GM21423 (cell line): ENCODE measurements around the gene NTN5.
"Not testable (repeated sequence)": the region's sequence is repeated elsewhere in the genome, so short reads cannot be mapped to it uniquely, and the experiment has no call there.

Experiments
- ATAC-seq: cut with Tn5 transposase; IDR thresholded peaks from one replicate; pipeline ENCODE4 v1.9.1; 2021; ENCODE audit warnings: mild to moderate bottlenecking, moderate library complexity; ENCODE audit not compliant: unreplicated experiment

NTN5 gene

GRCh38 chr19:48670699-48671445 is 1.9 kb downstream of the NTN5 start:
- no peak for ATAC-seq

DNA sequence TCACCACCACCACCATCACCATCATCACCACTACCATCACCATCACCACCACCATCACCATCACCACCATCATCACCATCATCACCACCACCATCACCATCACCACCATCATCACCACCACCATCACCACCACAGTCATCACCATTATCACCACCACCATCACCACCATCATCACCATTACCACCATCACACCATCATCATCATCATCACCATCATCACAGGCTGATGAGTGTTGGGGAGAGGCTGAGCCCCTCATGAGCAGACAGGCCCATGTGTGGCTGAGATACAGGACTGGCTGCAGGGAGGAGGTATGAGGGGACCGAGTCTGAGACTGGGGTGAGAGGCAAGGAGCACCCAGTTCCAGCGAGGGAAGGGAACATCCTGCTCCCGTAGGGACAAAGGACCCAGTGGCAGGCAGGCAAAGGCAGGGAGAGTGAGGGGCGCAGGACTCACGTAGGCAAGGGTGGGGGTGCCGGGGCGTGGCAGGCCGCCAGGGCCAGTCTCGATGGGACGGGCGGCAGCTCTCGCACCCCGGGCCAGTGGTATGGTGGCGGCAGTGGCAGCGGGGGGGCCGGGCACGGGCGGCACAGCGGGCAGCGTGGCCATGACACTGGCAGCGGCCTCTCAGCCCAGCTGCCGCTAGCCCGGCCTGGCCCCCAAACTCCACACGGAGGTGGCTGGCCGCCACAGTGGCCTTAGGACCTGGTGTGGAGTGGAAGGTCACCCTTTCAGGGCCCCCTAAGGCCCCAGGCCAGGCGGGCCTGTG is 2.7 kb downstream of the NTN5 start:
- ATAC-seq = no peak

GRCh38 chr19:48668761-48669160 is 4.1 kb downstream of the NTN5 start:
- no peak for ATAC-seq

GRCh38 chr19:48668332-48668731 is 4.5 kb downstream of the NTN5 start:
- no peak for ATAC-seq

GRCh38 chr19:48665786-48666185 is 7.0 kb downstream of the NTN5 start:
- ATAC-seq = no peak

DNA sequence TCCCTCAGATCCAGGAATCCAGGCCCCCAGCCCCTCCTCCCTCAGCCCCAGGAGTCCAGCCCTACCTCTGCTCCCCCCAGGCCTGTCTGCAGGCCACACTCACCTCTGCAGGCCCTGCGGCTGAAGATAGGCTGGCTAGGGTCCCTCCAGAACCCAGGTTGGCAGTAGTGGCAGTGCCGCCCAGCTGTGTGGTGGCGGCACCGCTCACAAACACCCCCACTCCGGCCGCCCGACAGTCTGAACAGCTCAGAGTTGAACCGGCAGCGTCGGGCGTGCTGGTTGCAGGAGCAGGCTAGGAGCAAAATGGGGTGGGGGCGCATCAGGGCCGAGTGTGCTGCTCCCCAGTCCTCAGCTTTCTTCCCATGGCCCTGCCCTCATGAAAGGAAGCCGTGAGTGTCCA is 8.3 kb downstream of the NTN5 start:
- no peak for ATAC-seq

- no peak for ATAC-seq
These were observed 9.2 kb downstream of the NTN5 start for GRCh38 chr19:48663667-48664066.

DNA sequence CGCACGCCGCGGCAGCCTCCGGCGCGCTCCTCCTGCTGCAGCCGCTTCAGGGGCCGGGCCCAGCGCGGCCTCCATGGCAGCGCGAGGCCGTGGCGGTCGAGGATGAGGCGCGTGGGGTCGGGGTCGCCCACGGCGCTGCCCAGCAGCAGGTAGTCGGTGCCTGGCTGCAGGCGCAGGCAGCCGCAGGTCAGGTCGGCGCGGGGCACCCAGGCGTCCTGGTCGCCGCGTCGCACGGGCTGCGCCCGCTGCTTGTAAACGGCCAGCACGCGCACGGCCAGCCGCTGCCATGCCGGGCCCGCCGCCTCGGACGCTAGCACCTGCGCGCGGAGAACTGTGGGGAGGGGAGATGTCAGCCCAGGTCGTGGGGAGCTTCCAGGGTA is 11.1 kb downstream of the NTN5 start:
- ATAC-seq = no peak

GRCh38 chr19:48660852-48661710 is 11.7 kb downstream of the NTN5 start:
- peak; percentile 81 for ATAC-seq

DNA sequence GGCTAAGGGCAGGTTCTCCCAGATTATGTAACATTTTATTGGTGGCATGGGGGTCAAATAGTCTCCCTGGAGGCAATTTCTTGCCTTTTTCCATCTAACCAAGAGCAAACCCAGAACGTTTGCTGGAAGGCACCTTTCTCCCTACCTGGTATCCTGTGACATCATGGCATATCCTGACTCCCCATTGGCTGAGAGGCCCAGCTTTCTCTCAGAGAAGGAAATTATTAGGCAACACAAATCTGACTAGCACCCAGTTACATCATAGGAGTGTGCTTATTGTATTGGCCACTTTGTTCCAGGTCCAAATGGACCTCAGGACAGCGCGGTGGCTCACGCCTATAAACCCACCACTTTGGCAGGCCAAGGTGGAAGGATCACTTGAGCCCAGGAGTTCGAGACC is 13.0 kb downstream of the NTN5 start:
- no peak for ATAC-seq

DNA sequence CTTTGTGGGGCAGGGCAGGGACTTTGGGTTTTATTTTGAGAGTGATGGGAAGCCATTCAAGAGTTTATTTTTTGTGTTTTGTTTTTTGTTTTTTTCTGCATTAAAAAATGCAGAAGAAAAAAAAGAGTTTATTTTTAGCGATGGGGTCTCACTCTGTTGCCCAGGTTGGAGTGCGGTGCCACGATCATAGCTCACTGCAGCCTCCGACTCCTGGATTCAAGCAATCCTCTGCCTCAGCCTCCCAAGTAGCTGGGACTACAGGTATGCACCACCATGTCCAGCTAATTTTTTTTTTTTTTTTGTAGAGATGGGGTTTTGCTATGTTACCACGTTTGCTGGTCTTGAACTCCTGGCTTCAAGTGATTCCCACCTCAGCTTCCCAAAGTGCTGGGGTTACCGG is 14.3 kb downstream of the NTN5 start:
- no peak for ATAC-seq

- not testable (repeated sequence) for ATAC-seq
These were observed 15.0 kb downstream of the NTN5 start for GRCh38 chr19:48657828-48658227.

- no peak for ATAC-seq
These were observed 15.9 kb downstream of the NTN5 start for GRCh38 chr19:48656840-48657474.

- no peak for ATAC-seq
These were observed 18.3 kb downstream of the NTN5 start for GRCh38 chr19:48654299-48655059.

DNA sequence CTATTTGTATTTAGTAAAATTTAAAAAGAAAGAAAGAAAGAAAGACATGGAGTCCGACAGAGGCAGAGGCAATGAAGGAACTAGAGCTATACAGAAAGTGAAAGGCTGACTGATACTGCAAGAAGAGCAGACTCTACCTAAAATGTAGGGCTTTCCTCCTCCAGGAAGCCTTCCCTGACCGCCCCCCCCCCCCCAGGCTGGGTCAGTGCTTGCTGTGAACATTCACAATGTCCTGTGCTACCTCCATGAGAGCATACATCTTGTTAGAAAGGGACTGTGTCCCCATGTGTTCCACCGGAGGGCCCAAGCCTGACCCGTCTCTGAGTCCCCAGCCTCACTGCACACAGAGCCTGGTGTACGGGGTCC is 21.2 kb downstream of the NTN5 start:
- no peak for ATAC-seq

DNA sequence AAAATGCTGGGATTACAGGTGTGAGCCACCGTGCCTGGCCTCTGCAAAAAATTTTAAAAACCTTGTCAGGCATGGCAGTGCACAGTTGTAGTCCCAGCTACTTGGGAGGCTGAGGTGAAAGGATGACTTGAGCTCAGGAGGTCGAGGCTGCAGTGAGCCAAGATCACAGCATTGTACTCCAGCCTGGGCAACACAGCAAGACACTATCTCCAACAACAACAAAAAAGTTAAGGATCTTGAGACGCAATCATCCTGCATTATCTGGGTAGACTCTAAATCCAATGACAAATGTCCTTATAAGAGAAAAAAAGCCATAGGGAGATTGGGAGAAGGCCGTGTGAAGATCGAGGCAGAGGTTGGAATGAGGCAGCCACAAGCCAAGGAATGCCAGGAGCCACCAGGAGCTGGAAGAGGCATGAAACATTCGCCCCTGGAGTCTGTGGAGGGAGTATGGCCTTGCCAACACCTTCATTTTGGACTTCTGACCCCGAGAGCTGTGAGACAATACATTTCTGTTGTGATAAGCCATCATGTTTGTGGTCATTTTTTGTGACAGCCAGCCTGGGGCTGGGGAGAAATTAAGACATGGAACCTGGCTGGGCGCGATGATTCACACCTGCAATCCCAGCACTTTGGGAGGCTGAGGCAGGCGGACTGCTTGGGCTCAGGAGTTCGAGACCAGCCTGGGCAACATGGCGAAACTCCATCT is 21.7 kb downstream of the NTN5 start:
- ATAC-seq = no peak

DNA sequence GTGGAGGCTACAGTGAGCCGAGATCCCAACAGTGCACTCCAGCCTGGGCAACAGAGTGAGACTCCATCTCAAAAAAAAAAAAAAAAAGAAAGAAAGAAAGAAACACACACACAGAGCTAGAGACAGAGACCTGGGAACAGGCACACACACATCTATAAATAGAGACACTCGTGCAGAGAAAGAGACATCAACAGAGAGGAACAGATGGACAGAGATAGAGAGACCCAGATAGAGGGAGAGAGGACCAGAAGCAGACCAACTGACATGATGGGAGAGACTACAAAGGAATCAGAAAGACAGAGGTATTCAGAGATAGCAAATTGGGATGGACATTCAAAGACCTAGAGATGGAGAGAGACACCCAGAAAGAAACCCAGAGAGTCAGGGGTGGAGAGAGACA is 24.7 kb downstream of the NTN5 start:
- ATAC-seq = no peak

- no peak for ATAC-seq
These were observed 26.0 kb downstream of the NTN5 start for GRCh38 chr19:48646722-48647216.

DNA sequence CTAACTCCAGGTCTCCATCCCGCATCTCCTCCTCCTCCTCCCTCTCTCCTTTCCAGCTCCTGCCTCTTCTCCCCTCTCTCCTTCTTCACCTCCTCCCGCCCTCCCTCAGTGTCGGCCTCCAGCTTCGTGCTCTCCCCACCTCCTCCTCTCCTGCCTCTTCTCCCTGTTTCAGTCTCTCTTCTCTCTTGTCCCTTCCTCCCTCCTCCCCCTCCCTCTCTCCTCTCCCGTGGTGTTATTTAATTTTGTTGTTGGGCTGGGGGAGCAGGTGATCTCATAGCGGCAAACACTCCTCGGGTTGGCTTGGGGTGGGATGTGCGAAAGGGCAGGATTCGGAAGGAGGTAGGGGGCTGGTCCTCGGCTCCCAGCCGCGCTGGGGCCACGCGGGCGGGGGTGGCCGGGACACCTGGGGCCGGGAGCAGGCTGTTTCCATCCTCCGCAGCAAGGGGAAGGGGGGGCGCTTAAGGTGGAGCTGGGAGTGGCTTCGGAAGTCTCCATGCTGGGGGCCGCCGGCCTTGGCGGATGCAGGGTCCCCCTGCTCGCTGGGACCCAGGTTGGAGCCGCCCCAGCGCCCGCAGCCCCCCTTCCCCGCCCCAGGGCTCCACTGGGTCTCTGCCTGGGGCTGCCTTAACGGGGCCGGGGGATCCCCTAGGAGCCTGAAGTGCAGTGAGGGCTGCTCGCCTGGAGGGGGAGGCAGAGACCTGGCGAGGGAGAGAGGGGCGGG is 26.7 kb downstream of the NTN5 start, which contains the start of gene CA11:
Gene CA11, minus strand, starts transcription at position 187 of the 721 bp plus-strand sequence. CDS start 555 bp downstream, outside the sequence.
- ATAC-seq = peak; percentile 80
